Keratinocyte (primary cell): Measurements from ENCODE around the gene GRB2. TPM values are rescaled to one million over a fixed set of nuclear protein-coding genes. Genes with fewer than 3 reads are reported as not detected.

Source experiments
- DNase-seq: peaks from one replicate; pipeline ENCODE4 v3.0.0-alpha.2; 2011; ENCODE audit warnings: low read depth, missing footprints, low spot score
- FAIRE-seq: peaks from 2 replicates; lab custom pipeline; 2011; peaks lifted over from hg19 to GRCh38; lab: Jason Lieb, UNC
- H2AFZ ChIP-seq: 2 replicates; pipeline ENCODE4 v1.6.0; 2012; ENCODE audit warnings: low read length, control low read depth, inconsistent platforms; ENCODE audit not compliant: control insufficient read depth
- H3K27ac ChIP-seq: 2 replicates; pipeline ENCODE4 v1.5.1; 2011; ENCODE audit warnings: low read length; ENCODE audit not compliant: control insufficient read depth, insufficient read depth
- H3K27me3 ChIP-seq: 3 replicates; pipeline ENCODE4 v1.6.0; 2011; ENCODE audit warnings: low read length; ENCODE audit not compliant: control insufficient read depth, insufficient read depth; ENCODE audit errors: extremely low read depth
- H3K36me3 ChIP-seq, 2 experiments: 2 replicates in 1 of 2; 3 replicates in 1 of 2; pipeline ENCODE4 v1.5.1; 2011; ENCODE audit warnings: low read length in 2 of 2, mild to moderate bottlenecking in 1 of 2; ENCODE audit not compliant: control insufficient read depth in 2 of 2, insufficient read depth in 2 of 2; ENCODE audit errors: extremely low read depth in 1 of 2
- H3K4me1 ChIP-seq: 3 replicates; pipeline ENCODE4 v1.5.1; 2011; ENCODE audit warnings: low read length; ENCODE audit not compliant: control insufficient read depth, insufficient read depth; ENCODE audit errors: extremely low read depth
- H3K4me2 ChIP-seq: 3 replicates; pipeline ENCODE4 v1.6.0; 2011; ENCODE audit warnings: low read depth, low read length; ENCODE audit not compliant: control insufficient read depth, insufficient read depth; ENCODE audit errors: extremely low read depth
- H3K4me3 ChIP-seq, 3 experiments: fragments of 200-600 bp in 1 of 3; sonication (generic) in 1 of 3; 2 replicates in 2 of 3; 3 replicates in 1 of 3; pipeline ENCODE4 v1.5.1; 2011 to 2016; ENCODE audit warnings: low read length in 3 of 3, mild to moderate bottlenecking in 3 of 3, control low read depth in 2 of 3, inconsistent platforms in 1 of 3, low read depth in 1 of 3, mixed read lengths in 1 of 3, mixed run types in 1 of 3, moderate library complexity in 1 of 3; ENCODE audit not compliant: control insufficient read depth in 2 of 3, insufficient read depth in 2 of 3; ENCODE audit errors: extremely low read depth in 1 of 3
- H3K79me2 ChIP-seq: 2 replicates; pipeline ENCODE4 v1.6.0; 2012; ENCODE audit warnings: low read length; ENCODE audit not compliant: control insufficient read depth, insufficient read depth
- H3K9ac ChIP-seq: 3 replicates; pipeline ENCODE4 v1.6.0; 2011; ENCODE audit warnings: low read length; ENCODE audit not compliant: control insufficient read depth, insufficient read depth; ENCODE audit errors: extremely low read depth
- H3K9me1 ChIP-seq: 3 replicates; pipeline ENCODE4 v1.6.0; 2011; ENCODE audit warnings: low read length; ENCODE audit not compliant: control insufficient read depth, insufficient read depth; ENCODE audit errors: extremely low read depth
- H3K9me3 ChIP-seq: 2 replicates; pipeline ENCODE4 v1.5.1; 2012; ENCODE audit warnings: low read depth, low read length; ENCODE audit not compliant: control insufficient read depth
- H4K20me1 ChIP-seq: 3 replicates; pipeline ENCODE4 v1.6.0; 2011; ENCODE audit warnings: low read length; ENCODE audit not compliant: control insufficient read depth, insufficient read depth; ENCODE audit errors: extremely low read depth
- CTCF ChIP-seq, 3 experiments: IDR thresholded peaks in 1 of 3; conservative IDR thresholded peaks in 1 of 3; optimal IDR thresholded peaks in 1 of 3; 2 replicates in 2 of 3; 3 replicates in 1 of 3; pipeline versions ENCODE3 to v1.5.1; 2011; ENCODE audit warnings: low read length in 3 of 3, mild to moderate bottlenecking in 3 of 3, moderate library complexity in 2 of 3, control low read depth in 1 of 3, inconsistent platforms in 1 of 3; ENCODE audit not compliant: insufficient read depth in 2 of 3; ENCODE audit errors: extremely low read depth in 1 of 3
- EZH2 ChIP-seq: IDR thresholded peaks from one replicate; pipeline ENCODE4 v1.6.1; 2012; ENCODE audit warnings: inconsistent platforms, mild to moderate bottlenecking, low read length, moderate library complexity
- dilution Hi-C: fragments of 300-500 bp; cut with MboI; formaldehyde crosslinking; loops from one replicate; pipeline ENCODE4 v1.7.0; 2020; ENCODE audit warnings: low sequenced_read_pairs; ENCODE audit not compliant: extremely low pct_ligation_motif_present
- polyA plus RNA-seq, 5 experiments: library from polyadenylated mRNA; depleted of rRNA in 3 of 5; stranded (reverse) in 3 of 5; stranded (forward) in 1 of 5; unstranded in 1 of 5; fragments of >200 nt; gene quantifications; 1 replicate in 1 of 5; 2 replicates in 3 of 5; 3 replicates in 1 of 5; pipeline versions ENCODE4 v1.2.1 to v1.2.3, GENCODE V29; 2011 to 2012; ENCODE audit warnings: missing spikeins in 2 of 5, low read depth in 1 of 5, low replicate concordance in 1 of 5

The GRB2 gene
- polyA plus RNA-seq, 1 donor (not counting 4 experiments of a cell fraction or from before 2014, with no cell fraction given): 62.0 TPM

- H3K4me3 ChIP-seq: no peak overlapping the region
- no peaks in the 10 kb centered on the region for H3K27me3 ChIP-seq
- dilution Hi-C loops: no loop called here
- H4K20me1 ChIP-seq: no peaks in the 10 kb centered on the region
- H3K4me1 ChIP-seq: peaks cover 8% of the 10 kb centered on the region
- no peak for TF ChIP-seq EZH2
- no peak for TF ChIP-seq CTCF (optimal IDR thresholded peaks at IDR 0.05 in 1 of 3, IDR thresholded peaks at IDR 0.05 in 1 of 3, conservative IDR thresholded peaks at IDR 0.05 in 1 of 3; ENCODE audit: extremely low read depth in 1 of 3, insufficient read depth in 2 of 3, low read length in 3 of 3)
- H3K4me2 ChIP-seq: no peak overlapping the region
- H3K36me3 ChIP-seq: no peaks in the 10 kb centered on the region
- H3K9me1 ChIP-seq: no peaks in the 10 kb centered on the region
- H3K9ac ChIP-seq: no peak overlapping the region
- H2AFZ ChIP-seq: no peak overlapping the region
- H3K9me3 ChIP-seq: no peaks in the 10 kb centered on the region
- H3K27ac ChIP-seq: no peak overlapping the region
- peaks cover 54% of the 10 kb centered on the region for H3K79me2 ChIP-seq
- no peak for DNase-seq
- no peak for FAIRE-seq
Measured at GRCh38 chr17:75340631-75341030, 64.8 kb downstream of the GRB2 start.

DNA sequence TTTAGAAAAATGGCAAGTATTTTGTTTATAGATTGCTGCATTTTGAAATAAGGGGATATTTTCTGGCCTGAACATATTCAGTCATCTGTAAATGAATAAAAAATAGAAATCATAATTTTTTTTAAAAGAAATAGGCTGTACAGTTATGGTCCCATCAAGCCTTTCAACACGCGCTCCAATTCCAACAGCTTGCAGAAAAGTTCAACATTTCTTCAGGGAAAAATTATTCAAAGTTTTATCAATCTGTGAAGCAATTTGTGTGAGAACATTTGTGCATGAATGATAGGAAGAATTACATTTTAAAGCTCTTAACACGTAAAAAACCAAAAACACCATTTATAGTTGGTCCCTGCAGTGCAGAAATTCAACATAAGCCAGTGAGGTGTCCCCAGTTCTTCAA lies 65.5 kb downstream of the GRB2 start:
- Histone ChIP-seq H3K4me2 (no peak overlapping the region), H3K27me3 (no peaks in the 10 kb centered on the region), H3K36me3 (no peaks in the 10 kb centered on the region)

More for the DNA sequence above, 65.5 kb downstream of the GRB2 start:
- H3K4me1 ChIP-seq: peaks cover 8% of the 10 kb centered on the region
- peaks cover 56% of the 10 kb centered on the region for H3K79me2 ChIP-seq
- dilution Hi-C loops: no loop called here
- no peak for TF ChIP-seq CTCF (optimal IDR thresholded peaks at IDR 0.05 in 1 of 3, IDR thresholded peaks at IDR 0.05 in 1 of 3, conservative IDR thresholded peaks at IDR 0.05 in 1 of 3; ENCODE audit: extremely low read depth in 1 of 3, insufficient read depth in 2 of 3, low read length in 3 of 3)
- no peak for TF ChIP-seq EZH2
- DNase-seq (no peak), FAIRE-seq (no peak)
- peaks cover under 1% of the 10 kb centered on the region for H3K9me1 ChIP-seq
- H4K20me1 ChIP-seq: peaks cover under 1% of the 10 kb centered on the region
- H2AFZ ChIP-seq: no peak overlapping the region
- no peaks in the 10 kb centered on the region for H3K9me3 ChIP-seq
- no peak overlapping the region for H3K9ac ChIP-seq
- H3K27ac ChIP-seq: no peak overlapping the region
- H3K4me3 ChIP-seq: no peak overlapping the region
